ENCODE data around the gene HOXA6.

Gene HOXA6

DNA sequence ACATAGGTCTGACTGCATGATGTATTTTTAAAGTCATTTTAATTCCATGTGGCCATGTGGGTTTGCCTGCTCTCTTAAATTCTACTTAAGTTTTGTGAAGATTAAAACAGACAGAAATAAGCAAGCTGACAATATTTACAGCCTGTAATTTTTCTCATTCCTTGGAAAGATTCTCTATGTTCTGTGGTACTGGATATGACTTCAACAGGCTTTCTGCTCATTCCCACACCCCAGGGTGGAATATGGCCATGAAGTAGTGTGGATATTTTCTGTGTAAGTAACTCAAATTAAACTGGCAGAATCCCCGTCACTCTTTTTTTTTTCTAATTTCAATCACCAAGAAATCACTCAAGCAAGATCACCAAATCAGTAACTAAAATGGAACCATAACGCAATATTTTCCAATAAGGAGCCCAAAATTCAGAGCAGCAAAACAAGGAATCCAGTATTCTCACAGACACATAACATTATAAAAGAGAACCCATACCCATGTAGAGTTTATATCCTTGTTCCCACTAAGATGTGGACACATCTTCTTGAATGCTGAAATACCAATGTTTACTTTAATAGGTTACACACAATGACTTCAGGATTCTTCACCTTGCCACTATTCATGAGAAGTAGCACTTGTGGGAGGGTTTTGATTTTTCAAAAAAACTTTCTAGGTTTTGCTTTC lies 9.8 kb downstream of the HOXA6 start:
- FAIRE-seq, result no peak

DNA sequence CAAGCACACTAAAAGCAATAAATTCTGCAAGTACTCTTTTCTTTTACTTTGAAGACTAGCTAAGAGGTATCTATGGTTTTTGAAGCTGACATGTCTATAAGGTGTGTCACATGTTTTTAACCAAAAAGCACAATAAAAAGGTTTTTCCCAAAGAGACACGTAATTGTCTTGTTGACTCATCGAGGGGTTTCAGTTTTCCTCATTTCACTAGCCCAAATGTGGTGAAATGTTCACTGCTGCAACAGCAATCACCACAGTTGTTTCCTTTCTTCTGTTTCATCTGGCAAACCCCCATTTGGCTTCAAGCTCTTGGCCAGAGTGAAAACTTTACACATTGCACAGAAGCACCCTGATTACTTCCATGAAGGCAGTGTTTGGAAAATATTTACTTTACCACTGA lies 13.2 kb downstream of the HOXA6 start:
- no peak for FAIRE-seq

DNA sequence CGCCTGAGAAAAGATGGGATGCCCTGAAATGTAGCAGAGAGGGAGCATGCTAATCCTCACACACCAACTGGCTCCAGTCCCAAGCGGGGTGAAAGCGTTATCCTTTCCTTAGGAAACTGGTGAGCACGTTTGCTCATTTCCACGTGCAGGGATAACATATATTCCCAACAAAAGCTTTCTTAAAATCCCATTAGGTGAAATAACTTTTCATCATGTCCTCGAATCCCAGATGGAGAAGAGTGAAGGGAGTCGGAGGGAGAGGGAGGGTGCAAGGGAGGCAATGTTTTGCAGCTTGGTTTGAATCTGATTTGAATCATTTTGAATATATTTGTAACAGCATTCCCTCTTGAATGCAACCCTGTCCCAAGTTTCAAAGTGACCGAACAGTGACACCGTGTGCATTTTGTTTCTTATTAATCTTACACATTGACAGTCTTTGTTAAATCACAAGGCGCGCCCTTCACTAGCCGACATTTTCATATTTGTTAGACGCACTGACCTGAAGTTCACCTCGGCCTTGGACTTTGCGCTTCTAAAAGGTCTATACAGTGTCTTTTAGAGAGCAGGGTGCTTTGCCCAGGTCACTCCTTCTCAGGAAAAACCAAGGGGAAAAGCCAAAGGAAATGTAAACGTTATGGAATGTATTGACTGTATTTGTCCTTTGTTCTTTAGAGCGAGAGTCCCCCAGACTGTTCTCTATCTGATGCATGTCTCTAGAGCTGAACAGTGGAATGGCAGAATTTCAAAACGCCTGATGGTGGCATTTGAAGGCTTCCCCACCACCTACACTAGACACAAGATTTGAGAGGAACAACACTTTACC lies 14.0 kb downstream of the HOXA6 start:
- no peak for FAIRE-seq

DNA sequence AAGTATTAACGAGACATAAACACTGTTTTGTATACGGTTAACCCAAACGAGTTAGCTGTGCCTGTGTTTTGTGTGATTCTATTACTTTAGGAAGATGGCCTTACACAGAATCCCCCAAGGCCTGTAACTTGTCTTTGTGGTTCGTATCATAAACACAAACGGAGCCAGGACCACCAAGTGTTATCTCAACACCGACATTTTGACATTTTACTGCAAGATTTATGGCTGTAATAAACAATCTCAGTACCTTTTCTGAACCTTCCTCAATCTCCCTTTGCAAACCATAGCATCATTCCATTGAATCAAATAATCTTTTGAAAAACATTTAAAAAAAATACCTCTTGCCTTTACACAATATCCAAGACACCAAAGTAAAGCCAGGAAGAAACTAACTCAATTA lies 14.6 kb downstream of the HOXA6 start:
- FAIRE-seq, result no peak

DNA sequence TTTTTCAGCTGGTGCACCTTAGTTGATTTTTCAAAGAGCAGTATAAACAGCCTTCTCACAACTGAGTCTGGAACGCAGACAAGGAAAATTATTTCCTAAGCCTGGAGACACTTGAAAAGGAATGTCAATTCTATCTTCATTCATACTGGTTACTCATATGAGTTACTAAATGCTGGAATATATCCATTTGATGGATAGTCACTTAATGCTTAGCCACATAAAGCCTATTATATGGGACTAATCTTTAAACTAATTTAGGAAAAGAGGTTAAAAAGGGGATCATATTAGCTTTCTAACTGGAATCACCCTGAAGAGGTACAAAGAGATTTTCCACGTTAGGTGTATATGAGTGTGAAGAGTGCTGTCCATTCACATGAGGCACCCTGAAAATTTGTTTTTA lies 15.4 kb downstream of the HOXA6 start:
- no peak for FAIRE-seq

DNA sequence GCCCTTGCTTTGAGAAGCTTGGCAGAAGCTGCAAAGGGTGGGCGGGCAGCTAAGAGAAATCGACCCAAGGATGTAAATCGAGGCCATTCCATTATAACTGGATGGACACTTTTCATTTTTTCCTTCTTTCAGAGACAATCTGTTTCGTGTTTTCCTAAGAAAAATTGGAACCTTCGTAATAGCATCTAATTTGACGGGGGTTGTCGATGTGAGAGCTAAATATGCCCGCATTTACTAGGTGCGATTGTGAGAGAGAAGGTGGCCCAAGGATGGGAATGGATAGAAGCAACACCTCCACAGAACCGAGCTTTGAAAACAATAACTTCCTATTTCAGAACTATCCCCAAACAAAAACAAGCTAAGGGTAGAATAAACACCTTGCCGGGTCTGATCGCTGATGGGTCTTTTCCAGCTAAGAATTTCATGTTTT lies 16.2 kb downstream of the HOXA6 start:
- FAIRE-seq, result no peak

DNA sequence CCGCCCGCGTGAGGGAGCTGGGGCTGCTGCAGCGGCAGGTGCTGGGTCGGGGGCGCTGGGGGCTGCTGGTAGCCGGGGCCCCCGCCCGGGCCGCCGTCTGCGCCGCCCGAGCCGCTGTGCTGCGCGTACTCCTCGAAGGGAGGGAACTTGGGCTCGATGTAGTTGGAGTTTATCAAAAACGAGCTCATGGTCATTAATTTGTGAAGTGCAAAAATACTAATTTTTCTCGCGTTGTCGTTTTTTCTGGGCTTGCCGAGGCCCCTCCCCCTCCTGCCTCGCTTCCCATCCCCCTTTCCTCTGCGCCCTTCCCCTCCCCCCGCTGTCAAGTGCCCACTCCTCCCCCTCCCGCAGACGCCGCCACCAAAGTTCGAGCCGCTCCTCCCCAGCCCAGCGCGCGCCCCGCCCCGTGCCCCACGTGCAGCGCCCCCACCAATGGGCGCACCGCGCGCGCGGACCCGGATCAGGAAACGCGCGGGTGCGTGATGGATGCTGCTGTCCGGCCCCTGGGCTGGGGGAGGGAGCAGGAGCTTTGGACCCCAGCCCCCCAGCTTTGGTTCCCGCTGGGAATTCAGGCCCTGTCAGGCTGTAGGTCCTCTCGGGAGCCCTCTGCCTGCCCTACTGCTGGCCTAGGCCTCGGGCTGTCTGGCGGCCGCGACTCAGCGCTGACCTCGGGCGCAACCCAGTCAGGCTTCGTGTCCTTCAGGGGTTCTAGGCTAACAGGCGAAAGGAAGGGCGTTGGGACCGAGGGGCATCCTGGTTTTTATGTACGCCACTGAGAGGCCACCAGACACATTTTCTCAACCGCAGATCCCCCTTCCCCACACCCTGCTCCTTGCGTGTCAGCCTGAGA lies 16.8 kb downstream of the HOXA6 start, which contains the start of gene HOXA4:
Gene HOXA4 (minus strand): TSS at position 218 of the 850 bp plus-strand sequence. CDS start 24 bp downstream, at position 194.
- no peak for FAIRE-seq

DNA sequence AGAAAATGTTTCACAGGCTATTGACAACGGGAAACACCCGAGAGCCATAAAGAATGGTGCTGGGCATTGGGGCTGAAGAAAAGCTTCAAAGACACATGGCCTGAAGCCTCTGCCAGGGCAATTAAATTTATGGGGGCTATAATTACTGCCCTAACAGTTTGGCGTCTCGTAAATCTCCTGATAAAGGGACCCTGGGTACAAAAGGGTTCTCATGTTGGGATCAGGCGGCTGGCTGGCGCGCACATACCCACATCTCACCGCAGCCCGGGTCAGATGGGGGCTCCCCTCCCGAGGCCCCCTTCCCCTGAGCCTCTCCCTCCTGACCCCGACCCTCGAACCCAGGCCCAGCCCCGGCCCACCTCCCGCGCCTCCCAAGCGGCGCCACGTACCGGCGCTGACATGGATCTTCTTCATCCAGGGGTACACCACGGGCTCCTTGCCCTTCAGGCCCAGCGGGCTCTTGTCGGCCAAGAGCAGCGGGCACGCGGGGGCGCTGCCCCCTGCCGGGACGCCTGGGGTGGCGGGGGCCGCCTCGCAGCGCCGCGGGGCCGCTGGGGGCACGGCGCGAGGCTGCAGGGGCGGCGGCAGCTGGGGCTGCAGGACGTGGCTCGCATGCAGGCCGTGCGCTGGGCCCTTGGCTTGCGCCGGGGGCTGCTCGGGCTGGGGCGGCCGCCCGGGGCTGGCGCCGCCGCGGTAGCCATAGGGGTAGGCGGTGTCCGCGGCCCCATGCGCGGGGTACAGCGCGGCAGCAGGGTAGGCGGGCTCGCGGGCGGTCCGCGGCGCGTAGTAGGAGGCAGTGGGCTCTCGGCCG lies 17.6 kb downstream of the HOXA6 start:
- no peak for FAIRE-seq

DNA sequence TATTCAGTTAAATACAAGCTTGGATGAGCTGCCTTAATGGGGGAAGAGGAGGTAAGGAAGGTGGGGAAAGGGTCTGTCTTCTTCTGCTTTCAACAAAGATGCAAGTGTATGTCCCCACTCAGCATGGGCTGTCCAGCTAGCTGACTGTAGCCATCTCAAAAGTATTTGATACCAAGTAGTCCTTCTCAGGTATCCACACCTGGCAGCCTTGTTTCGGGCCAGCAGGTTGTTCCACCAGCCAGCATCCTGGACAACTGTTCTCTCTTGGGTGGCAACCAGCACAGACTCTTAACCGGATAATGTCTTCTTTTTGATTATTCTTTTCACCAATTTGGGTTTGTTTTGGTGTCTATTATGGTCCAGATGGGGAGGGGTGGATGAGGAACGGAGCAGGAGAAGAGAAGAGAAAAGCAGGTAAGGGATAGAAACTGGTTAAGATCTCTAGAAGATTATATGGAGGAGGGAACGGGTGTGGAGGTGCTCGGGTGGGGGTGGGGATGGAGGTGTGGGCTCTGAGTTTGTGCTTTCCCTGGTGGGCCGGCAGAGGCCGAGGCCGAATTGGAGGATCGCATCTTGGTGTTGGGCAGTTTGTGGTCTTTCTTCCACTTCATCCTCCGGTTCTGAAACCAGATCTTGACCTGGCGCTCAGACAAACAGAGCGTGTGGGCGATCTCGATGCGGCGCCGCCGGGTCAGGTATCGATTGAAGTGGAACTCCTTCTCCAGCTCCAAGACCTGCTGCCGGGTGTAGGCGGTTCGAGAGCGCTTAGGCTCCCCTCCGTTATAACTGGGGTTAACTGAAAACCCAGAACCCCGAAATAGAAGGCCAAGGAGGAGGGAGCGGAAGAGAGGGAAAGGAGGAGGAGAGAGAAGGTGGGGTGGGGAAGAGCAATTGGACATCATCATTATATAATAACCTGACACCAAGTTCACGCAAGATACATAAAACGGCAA lies 18.5 kb downstream of the HOXA6 start:
- FAIRE-seq, result no peak

DNA sequence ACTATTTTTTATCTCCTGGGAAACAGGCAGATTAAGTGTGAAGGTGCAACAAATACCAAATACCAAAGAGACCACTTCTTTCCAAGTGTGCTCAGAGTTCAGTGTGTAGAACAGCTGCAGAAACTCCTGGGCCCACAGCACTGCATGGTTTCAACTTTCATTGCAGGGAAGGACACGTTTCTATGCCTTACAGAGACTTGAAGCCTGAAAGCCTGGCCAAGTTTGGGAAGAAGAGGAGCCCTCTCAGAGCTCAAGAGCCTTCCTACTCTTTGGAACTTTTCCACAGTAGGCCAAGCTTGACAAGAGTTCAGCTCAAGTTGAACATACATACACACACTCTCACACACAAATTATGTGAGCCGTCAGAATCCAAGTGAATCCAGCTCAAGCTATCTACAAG lies 19.5 kb downstream of the HOXA6 start:
- FAIRE-seq, result no peak

DNA sequence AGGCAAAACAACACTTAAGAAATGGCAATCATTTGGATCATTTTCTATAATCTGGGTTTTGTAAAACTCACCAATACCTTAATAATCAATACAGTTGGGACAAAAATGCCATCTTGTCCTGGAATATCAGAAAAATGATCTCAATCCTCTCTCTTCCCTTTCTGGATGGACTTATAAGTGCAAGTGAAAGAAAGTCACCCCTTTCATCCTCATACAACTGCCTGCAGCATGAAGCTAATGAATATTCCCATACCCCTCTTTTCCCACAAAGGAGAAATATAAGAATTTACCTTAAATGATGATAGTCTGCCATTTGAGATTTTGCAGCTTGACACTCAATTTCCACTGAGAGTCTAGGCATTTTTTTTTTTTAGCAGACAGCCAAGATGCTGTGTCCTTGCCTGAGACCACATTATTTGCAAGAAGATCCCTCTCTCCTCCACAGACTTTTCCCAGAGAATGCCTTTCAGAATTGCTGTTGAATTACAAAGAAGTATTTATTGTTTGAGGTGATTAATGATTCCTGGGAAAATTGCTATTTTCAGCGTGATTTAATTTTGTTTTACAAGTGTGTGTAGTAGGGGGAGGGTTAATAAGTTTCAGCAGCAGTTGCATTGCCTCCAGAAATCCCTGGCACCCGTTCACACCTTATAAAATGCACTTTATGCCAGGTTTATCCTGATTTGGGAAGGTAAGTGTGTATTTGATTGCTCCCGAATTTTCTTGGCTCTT lies 20.8 kb downstream of the HOXA6 start:
- no peak for FAIRE-seq

DNA sequence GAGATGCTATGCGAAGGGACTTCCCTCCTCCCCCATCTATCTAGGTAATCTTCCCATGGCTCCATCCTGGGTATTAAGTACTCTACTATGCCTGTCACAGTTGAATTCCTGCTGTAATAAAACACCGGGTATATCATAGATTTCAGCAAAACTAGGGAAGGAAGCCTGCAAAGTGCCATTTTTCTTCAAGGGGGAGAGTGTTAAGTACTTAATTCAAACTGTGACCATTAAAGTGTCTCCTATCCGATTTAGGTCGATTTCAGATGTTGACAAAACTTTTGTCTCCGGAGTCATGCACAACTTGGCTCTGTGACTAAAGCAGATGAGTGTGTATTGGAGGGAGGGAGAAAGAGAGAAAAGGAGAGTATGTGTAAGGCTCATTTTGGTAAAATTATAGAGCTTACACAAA lies 21.6 kb downstream of the HOXA6 start:
- no peak for FAIRE-seq

DNA sequence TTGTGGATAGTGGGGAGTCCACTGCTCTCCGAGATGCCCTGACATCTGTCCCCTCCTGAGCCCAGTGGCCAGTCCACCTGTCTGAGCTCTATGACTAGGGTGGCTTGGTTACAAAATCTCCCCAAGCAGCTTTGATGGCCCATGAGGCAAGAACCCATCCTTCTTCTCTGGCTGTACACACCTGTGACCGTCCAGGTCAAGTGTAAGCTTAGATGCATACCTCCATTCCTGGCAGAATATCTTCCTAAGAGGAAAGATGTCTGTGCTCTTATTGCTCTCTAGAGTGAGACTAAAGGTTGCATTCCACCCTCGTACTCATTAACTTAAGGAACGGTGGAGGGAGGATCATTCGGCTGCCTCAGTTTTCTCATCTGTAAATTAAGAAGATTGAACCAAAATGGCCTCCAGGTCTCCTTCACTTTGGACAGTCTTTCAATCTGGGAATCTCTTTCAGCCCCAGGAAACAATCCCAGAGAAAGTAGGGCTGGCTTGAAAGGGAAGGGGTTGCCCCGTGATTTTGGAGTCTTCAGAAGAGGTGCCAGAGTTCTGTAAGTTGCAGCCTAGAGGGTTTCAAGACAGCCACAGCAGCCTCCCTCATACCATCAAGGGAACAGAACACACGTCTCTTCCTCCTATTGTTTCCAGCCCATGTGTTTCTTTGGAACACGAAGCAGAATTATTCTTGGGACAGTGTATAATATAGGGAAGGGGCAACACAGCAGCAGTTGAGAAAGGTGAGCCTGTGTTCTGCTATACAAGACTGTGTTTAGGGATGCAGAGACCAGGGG lies 22.5 kb downstream of the HOXA6 start:
- FAIRE-seq, result no peak

DNA sequence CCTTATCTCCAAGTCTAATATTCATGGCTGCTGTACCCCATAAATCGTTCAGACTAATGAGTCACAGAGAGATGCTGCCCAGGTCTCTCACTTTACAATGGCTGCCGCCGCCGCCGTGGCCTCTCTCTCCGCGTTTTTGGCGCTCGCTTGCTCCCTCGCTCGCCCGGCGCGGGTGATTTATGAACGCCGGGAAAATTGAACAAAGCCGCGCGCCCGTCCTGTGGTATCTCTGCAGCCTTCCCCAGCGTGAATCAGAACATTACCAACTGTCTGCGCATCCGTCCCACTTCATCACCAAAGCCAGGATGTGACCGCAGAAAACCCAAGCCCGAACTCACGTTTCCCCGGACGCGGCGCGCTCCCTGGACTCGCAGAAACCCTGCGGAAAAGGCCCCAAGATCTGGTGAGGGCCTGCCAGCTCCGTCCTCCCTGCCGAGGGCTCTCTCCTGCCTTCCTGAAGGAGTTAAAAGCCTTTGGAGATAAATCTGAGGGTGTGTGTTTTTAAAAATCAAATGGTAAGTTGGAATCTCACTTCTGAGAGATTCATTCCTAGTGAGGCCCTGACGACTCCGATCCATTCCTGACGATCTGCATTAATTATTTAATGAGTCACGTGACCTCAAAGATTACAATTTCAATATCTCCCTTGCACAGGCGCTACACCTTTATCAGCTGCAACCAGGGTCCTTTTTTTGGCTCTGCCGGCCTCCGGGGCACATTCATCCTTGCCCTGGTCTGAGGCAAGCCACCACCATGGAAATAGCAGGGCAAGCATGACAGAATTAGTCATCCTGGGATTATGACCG lies 23.3 kb downstream of the HOXA6 start:
- no peak for FAIRE-seq

DNA sequence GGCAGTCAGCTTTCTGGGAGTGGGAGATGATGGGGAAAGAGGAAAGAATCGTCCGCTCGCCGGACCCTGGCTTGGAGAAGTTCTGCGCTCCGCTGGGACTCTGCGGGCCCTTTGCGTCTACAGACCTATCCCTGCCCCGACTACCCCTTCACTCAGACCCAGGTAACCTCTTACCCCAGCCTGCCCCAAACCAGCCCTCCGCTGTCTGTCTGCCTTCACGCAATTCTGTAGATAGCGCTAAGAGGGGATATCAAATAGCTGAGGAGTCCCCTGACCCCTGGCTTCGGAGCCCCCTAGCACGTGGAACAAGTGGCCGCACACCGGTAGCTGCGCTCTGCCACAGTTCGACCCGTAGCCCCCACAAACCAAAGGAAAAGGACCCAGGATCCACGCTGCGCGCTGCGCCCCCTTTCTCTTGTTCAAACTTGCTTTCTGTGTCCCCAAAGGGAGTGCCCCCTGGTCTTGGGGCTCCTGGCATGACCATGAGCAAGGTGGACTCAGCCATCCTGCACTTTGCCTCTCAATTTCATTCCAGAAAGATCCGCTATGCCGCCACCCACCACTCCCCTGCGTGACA lies 24.0 kb downstream of the HOXA6 start:
- FAIRE-seq, result no peak

DNA sequence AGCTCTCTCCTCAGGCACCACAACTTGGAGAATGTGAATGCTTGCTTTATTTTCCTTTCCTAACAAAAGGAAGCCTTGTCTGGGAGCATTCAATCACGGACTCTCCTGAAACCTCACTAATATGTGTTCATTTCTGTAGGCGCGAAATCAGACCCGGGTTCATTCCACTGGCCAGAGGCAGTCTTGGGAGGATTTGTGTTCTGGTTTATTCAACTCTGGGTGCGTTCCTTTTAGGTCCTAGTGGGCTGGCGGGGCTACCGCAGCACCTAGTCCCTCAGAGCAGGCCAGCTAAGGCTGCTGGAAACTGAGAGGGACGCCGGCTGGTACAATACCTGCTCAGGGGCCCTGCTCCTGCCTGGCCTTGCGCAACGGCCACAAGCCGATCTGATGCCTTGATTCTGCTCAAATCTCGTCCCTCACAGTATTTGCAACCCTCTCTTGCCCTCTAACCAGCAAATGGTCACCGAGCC lies 24.5 kb downstream of the HOXA6 start:
- FAIRE-seq, result no peak

DNA sequence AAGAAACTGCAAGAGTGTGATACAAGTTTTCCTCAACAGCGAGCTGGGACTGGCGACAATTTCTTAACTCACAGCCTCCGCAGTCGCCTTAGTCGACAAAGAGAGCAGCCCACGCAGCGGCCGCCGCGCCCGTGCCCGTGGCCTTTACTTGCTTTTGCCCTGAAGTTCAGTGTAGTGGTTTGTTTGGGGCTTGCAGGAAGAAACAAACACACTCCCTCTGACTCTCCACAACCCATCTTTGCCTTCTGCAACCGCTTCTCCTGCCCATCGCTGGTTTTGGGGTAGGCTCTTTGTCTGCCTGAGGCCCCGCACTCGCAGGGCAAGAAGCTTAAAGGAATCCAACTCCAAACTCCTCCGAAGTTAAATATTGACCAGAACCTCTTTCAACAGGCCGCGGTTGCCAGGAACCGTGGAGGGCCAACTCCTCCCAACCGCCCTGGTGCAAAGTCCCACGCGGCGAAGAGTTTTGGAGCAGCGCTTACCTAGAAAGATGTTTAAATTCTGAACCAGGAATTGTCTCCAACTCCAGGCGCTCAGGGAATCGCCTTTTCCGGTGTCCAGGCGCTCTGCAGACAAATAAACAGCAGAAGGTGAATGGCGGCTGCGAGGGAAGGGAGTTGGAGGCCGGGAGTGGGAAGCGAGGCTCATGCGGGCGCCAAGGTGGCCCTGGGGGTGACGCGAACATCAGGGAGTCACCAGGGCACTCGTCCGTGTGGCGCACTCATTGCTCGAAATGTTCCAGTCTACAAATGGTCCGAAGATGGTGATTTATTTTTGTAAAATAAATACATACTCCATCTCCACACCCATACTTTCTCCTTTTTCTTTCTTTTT lies 25.3 kb downstream of the HOXA6 start:
- FAIRE-seq, result no peak
